Trophoblast cell (in vitro differentiated cells and primary cell): Measurements from ENCODE around the gene TLE1.
A peak's percentile ranks its signal among the peaks of the same experiment; 100 is the strongest.

Experiments
- DNase-seq, 2 donors: peaks; one replicate each; pipeline ENCODE4 v3.0.0-alpha.2; 2016
- H2AFZ ChIP-seq: 2 replicates; pipeline ENCODE4 v1.6.1; 2013; ENCODE audit warnings: low read length, moderate library complexity, mild to moderate bottlenecking; ENCODE audit not compliant: insufficient read depth, poor library complexity
- H2AK5ac ChIP-seq: 2 replicates; pipeline ENCODE4 v1.6.1; 2013; ENCODE audit warnings: mild to moderate bottlenecking, low read length
- H2BK120ac ChIP-seq: 2 replicates; pipeline ENCODE4 v1.6.1; 2013; ENCODE audit warnings: low read length, mild to moderate bottlenecking, moderate library complexity; ENCODE audit not compliant: insufficient read depth, poor library complexity
- H2BK12ac ChIP-seq: 2 replicates; pipeline ENCODE4 v1.6.1; 2013; ENCODE audit warnings: mild to moderate bottlenecking, low read length, moderate library complexity
- H2BK5ac ChIP-seq: 2 replicates; pipeline ENCODE4 v1.6.1; 2013; ENCODE audit warnings: low read length, low read depth, moderate library complexity, mild to moderate bottlenecking; ENCODE audit not compliant: poor library complexity
- H3K14ac ChIP-seq: 2 replicates; pipeline ENCODE4 v1.6.1; 2013; ENCODE audit warnings: mild to moderate bottlenecking, low read length
- H3K18ac ChIP-seq: 2 replicates; pipeline ENCODE4 v1.6.1; 2013; ENCODE audit warnings: mild to moderate bottlenecking, low read length
- H3K23ac ChIP-seq: 2 replicates; pipeline ENCODE4 v1.6.1; 2013; ENCODE audit warnings: low read length
- H3K27ac ChIP-seq: 2 replicates; pipeline ENCODE4 v1.5.1; 2013; ENCODE audit warnings: low read depth, mild to moderate bottlenecking, inconsistent platforms, low read length, moderate library complexity
- H3K27me3 ChIP-seq: 2 replicates; pipeline ENCODE4 v1.6.1; 2013; ENCODE audit warnings: inconsistent platforms, mild to moderate bottlenecking, low read length, moderate library complexity; ENCODE audit not compliant: insufficient read depth
- H3K36me3 ChIP-seq, 2 experiments: 1 replicate in 1 of 2; 2 replicates in 1 of 2; pipeline ENCODE4 v1.6.1; 2013; ENCODE audit warnings: low read length in 2 of 2, mild to moderate bottlenecking in 2 of 2, moderate library complexity in 1 of 2; ENCODE audit not compliant: insufficient read depth in 2 of 2, control insufficient read depth in 1 of 2
- H3K4ac ChIP-seq: 2 replicates; pipeline ENCODE4 v1.6.1; 2013; ENCODE audit warnings: low read depth, mild to moderate bottlenecking, low read length, moderate library complexity
- H3K4me1 ChIP-seq, 2 experiments: 1 replicate in 1 of 2; 2 replicates in 1 of 2; pipeline ENCODE4 v1.6.1; 2013; ENCODE audit warnings: low read length in 2 of 2, mild to moderate bottlenecking in 2 of 2, moderate library complexity in 1 of 2; ENCODE audit not compliant: insufficient read depth in 2 of 2, control insufficient read depth in 1 of 2
- H3K4me2 ChIP-seq: 2 replicates; pipeline ENCODE4 v1.6.1; 2013; ENCODE audit warnings: inconsistent platforms, mild to moderate bottlenecking, low read length, moderate library complexity
- H3K4me3 ChIP-seq: 2 replicates; pipeline ENCODE4 v1.5.1; 2013; ENCODE audit warnings: mild to moderate bottlenecking, low read depth, low read length, inconsistent platforms
- H3K79me1 ChIP-seq: one replicate; pipeline ENCODE4 v1.6.1; 2013; ENCODE audit warnings: low read length
- H3K79me2 ChIP-seq: 2 replicates; pipeline ENCODE4 v1.6.1; 2013; ENCODE audit warnings: low read length, mild to moderate bottlenecking; ENCODE audit not compliant: control insufficient read depth, insufficient read depth, poor library complexity
- H3K9ac ChIP-seq: 2 replicates; pipeline ENCODE4 v1.6.1; 2013; ENCODE audit warnings: mild to moderate bottlenecking, low read length
- H3K9me3 ChIP-seq: 2 replicates; pipeline ENCODE4 v1.6.1; 2013; ENCODE audit warnings: low read depth, mild to moderate bottlenecking, control low read depth, inconsistent platforms, low read length; ENCODE audit not compliant: insufficient read depth
- H4K12ac ChIP-seq: 2 replicates; pipeline ENCODE4 v1.6.1; 2013; ENCODE audit warnings: low read depth, mild to moderate bottlenecking, low read length, moderate library complexity
- H4K8ac ChIP-seq: 2 replicates; pipeline ENCODE4 v1.6.1; 2013; ENCODE audit warnings: low read depth, mild to moderate bottlenecking, low read length, moderate library complexity
- H4K91ac ChIP-seq: one replicate; pipeline ENCODE4 v1.6.1; 2013; ENCODE audit warnings: low read depth, mild to moderate bottlenecking, low read length, moderate library complexity
- WGBS: extraction: QIAGEN DNeasy Blood & Tissue Kit; methylation state at CpG from one replicate; pipeline ENCODE4 v1.1.7; 2013; ENCODE audit warnings: missing lambda C conversion rate; ENCODE audit not compliant: insufficient read length, insufficient coverage; ENCODE audit errors: extremely low coverage; 5-methylcytosine and 5-hydroxymethylcytosine counted together

TLE1 gene

DNA sequence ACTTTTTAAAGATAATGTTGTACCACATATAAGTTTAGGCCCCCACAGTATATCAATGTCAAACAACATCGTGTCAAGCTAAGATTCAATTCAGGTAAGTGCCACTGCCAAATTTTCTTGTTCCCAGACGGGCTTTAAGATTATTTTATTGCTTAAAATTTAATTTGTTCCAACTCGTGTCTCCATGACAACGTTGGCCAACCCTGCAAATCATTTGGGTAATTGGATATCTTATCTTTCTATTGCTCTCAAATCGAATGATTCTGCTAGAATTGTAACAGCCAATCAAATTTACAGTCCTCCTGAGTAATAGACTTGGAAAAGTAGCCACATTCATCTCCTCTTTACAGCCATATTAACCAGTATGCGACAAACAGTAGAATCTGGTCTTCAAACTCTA is 19.5 kb downstream of the TLE1 start:
- Histone ChIP-seq H3K4me3 (no peak overlapping the region), H4K12ac (no peak overlapping the region), H3K79me1 (no peaks in the 10 kb centered on the region), H3K27ac (no peak overlapping the region), H3K27me3 (no peaks in the 10 kb centered on the region), H2BK5ac (no peak overlapping the region), H2AFZ (no peak overlapping the region), H4K8ac (no peak overlapping the region), H3K9ac (no peak overlapping the region), H3K14ac (no peak overlapping the region), H3K9me3 (no peaks in the 10 kb centered on the region), H3K79me2 (no peaks in the 10 kb centered on the region), H3K23ac (no peak overlapping the region), H3K36me3 (peaks cover 3 to 8% of the 10 kb centered on the region in 2 experiments), H2BK120ac (no peak overlapping the region), H4K91ac (no peak overlapping the region), H3K4me1 (peaks cover 0 to 2% of the 10 kb centered on the region in 2 experiments), H3K18ac (no peak overlapping the region), H3K4ac (no peak overlapping the region), H2AK5ac (no peak overlapping the region), H2BK12ac (no peak overlapping the region), H3K4me2 (no peak overlapping the region)
- no CpG with 5 or more reads among the region's 6 CpGs for WGBS
- no peak for DNase-seq

- no peak overlapping the region for H3K4me2 ChIP-seq
- H4K91ac ChIP-seq = no peak overlapping the region
- H4K12ac ChIP-seq = no peak overlapping the region
- H2BK120ac ChIP-seq = no peak overlapping the region
- WGBS = no CpG with 5 or more reads among the region's 5 CpGs
- H3K27me3 ChIP-seq = no peaks in the 10 kb centered on the region
- no peak overlapping the region for H3K14ac ChIP-seq
- no peak overlapping the region for H2BK5ac ChIP-seq
- no peak overlapping the region for H3K23ac ChIP-seq
- H3K9ac ChIP-seq = no peak overlapping the region
- peaks cover 1 to 5% of the 10 kb centered on the region in 2 experiments for H3K36me3 ChIP-seq
- no peak overlapping the region for H2BK12ac ChIP-seq
- no peak for DNase-seq
- H2AFZ ChIP-seq = no peak overlapping the region
- no peak overlapping the region for H3K27ac ChIP-seq
- H3K4me1 ChIP-seq = peaks cover 0 to 2% of the 10 kb centered on the region in 2 experiments
- H3K79me2 ChIP-seq = no peaks in the 10 kb centered on the region
- H3K9me3 ChIP-seq = no peaks in the 10 kb centered on the region
- no peak overlapping the region for H2AK5ac ChIP-seq
- no peaks in the 10 kb centered on the region for H3K79me1 ChIP-seq
- no peak overlapping the region for H3K18ac ChIP-seq
- no peak overlapping the region for H3K4ac ChIP-seq
- H4K8ac ChIP-seq = no peak overlapping the region
- no peak overlapping the region for H3K4me3 ChIP-seq
These were observed 20.2 kb downstream of the TLE1 start for GRCh38 chr9:81669041-81669651.

DNA sequence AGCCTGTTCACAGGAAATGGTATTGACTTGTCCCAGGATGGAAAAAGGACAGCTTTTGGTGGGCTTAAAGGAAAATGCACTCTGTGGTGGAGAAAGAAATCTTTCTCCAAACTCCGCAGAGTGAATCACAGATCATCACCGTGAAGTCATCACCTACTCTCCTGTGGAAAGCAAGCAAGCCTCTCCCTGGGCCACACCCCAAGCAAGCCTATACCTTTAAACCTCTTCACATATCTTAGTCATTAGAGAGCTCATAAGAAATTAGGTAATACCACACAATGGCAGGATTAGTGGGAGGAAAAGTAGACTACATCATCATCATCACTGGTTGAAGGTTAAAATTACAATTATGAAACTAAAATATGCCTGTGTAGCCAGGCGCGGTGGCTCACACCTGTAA is 23.2 kb downstream of the TLE1 start:
- Histone ChIP-seq H3K4me1 (peaks cover 0 to 2% of the 10 kb centered on the region in 2 experiments), H2AFZ (no peak overlapping the region), H2AK5ac (no peak overlapping the region), H3K23ac (no peak overlapping the region), H2BK5ac (no peak overlapping the region), H4K91ac (no peak overlapping the region), H3K4ac (peak overlapping the region; percentile 26), H2BK12ac (no peak overlapping the region), H3K9me3 (no peaks in the 10 kb centered on the region), H3K9ac (no peak overlapping the region), H3K27me3 (no peaks in the 10 kb centered on the region), H2BK120ac (no peak overlapping the region), H3K18ac (no peak overlapping the region), H3K79me1 (no peaks in the 10 kb centered on the region), H3K36me3 (peaks cover 2 to 3% of the 10 kb centered on the region in 2 experiments), H3K27ac (no peak overlapping the region), H4K8ac (no peak overlapping the region), H4K12ac (no peak overlapping the region), H3K4me3 (no peak overlapping the region), H3K79me2 (peaks cover 1% of the 10 kb centered on the region), H3K14ac (no peak overlapping the region), H3K4me2 (no peak overlapping the region)
- DNase-seq = no peak
- no CpG with 5 or more reads among the region's 4 CpGs for WGBS

DNA sequence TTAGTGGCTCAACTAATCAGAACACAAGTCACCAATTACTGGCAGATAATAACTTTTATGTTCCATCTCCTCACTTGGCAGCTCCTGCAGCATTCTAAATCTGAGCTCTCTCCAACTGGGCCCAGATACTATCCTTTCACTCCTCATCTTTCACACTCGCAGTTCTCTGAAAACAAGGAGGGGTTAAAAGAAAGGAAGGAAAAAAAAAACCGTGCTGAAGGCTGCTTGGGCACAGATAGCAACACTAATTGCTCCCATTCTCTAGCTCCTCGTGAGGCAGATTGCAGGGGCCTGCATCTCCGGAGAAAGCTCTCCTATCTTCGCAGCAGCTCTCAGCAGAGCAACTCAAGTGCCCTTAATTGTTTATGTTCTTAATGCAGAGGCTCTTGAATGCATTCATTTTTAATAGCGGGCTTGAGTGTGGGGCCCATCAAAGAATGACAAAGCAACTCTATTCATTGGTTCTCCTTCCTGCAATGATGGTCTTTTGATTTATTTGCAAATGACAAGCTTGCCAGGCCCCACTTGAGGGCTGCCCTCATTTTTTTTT is 23.9 kb downstream of the TLE1 start:
- Histone ChIP-seq H3K14ac (no peak overlapping the region), H3K4me2 (no peak overlapping the region), H3K23ac (no peak overlapping the region), H3K9me3 (no peaks in the 10 kb centered on the region), H3K79me2 (peaks cover 1% of the 10 kb centered on the region), H2AK5ac (no peak overlapping the region), H2AFZ (no peak overlapping the region), H4K8ac (no peak overlapping the region), H3K4ac (no peak overlapping the region), H3K36me3 (peaks cover 2 to 3% of the 10 kb centered on the region in 2 experiments), H4K91ac (no peak overlapping the region), H3K27me3 (no peaks in the 10 kb centered on the region), H2BK5ac (no peak overlapping the region), H2BK120ac (no peak overlapping the region), H3K18ac (no peak overlapping the region), H3K9ac (no peak overlapping the region), H4K12ac (no peak overlapping the region), H3K79me1 (no peaks in the 10 kb centered on the region), H3K27ac (no peak overlapping the region), H2BK12ac (no peak overlapping the region), H3K4me1 (peaks cover 0 to 2% of the 10 kb centered on the region in 2 experiments), H3K4me3 (no peak overlapping the region)
- no peak for DNase-seq
- WGBS = no CpG with 5 or more reads among the region's 6 CpGs
